GM19099 (cell line): ENCODE data around the gene NT5C1B.

Source experiments
- POLR2A ChIP-seq: IDR thresholded peaks from 3 replicates; pipeline ENCODE4 v1.6.1; 2011; ENCODE audit warnings: low read depth; ENCODE audit not compliant: insufficient read length; ENCODE audit errors: extremely low read depth

NT5C1B gene

DNA sequence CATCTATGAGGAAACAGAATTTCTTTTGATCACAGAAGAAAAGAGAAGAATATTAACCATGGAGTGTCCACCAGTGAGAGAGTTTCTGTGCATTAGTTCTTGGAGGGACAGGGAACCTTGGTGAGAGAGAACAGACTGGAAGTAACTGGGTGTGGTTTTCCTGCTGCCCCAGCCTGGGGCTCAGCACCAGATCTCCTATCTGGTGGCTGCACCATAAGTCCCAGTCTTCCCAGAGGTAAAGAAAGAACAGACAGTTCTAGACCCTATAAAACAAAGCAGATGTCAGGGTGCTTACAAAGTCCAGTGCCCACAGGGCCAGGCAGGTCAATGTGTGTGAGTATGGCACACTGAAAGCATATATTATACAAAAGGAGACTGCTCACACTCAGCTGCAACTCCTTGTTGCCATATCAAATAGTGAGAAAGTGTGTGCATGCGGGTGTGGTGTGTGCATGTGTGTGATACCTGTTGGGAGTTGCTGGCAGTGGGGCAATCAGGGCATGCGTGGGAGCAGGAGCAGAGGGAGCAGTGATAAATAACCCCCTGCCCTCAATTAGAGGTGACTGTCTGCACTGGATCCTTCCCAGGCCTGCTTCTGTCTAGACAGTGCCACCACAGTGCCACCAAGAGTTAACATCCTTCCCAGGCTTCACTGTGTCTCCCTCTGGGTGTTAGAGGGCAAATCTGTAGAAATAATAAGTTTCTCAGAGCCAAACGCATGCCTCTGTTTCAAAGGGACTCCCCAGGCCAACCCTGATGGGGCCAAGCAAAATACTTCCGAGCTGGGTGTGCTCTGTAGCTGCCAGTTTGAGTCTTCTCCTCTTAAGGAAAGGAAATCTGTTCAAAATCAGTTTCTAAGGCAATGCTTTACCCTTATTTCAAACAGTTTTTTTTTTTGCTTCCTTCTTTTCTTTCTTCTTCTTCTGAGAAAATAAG lies 74.6 kb downstream of the NT5C1B start:
- no peak for TF ChIP-seq POLR2A
